Naive B cell (primary cell): ENCODE data around the gene CCDC60. TPM values are rescaled to one million over a fixed set of nuclear protein-coding genes. Genes with fewer than 3 reads are reported as not detected.
A peak's percentile ranks its signal among the peaks of the same experiment; 100 is the strongest.

Experiments used
- ATAC-seq, 2 donors: fragments of 150-1000 bp; cut with Tn5 transposase; 2 replicates each; pipeline ENCODE4 v1.10.0; 2021; ENCODE audit warnings: low read depth in 2 of 2, mild to moderate bottlenecking in 2 of 2, moderate library complexity in 2 of 2
- DNase-seq: peaks from one replicate; pipeline ENCODE4 v3.0.0; 2022
- H3K27ac Mint-ChIP-seq, 6 donors: one replicate each; pipeline ENCODE4 v1.8.0; 2020 to 2022; ENCODE audit warnings: mild to moderate bottlenecking in 6 of 6, mixed read lengths in 6 of 6, moderate library complexity in 5 of 6, inconsistent platforms in 2 of 6
- H3K27me3 Mint-ChIP-seq, 3 donors: one replicate each; pipeline ENCODE4 v1.8.0; 2021 to 2022; ENCODE audit warnings: mixed read lengths in 3 of 3, mild to moderate bottlenecking in 1 of 3
- H3K36me3 Mint-ChIP-seq, 2 donors: one replicate each; pipeline ENCODE4 v1.8.0; 2020 to 2022; ENCODE audit warnings: mixed read lengths in 2 of 2, inconsistent platforms in 1 of 2, mild to moderate bottlenecking in 1 of 2
- H3K4me1 Mint-ChIP-seq, 3 donors: one replicate each; pipeline ENCODE4 v1.8.0; 2020 to 2022; ENCODE audit warnings: mixed read lengths in 3 of 3, inconsistent platforms in 1 of 3, mild to moderate bottlenecking in 1 of 3, moderate library complexity in 1 of 3
- H3K4me3 Mint-ChIP-seq, 8 donors: one replicate each; pipeline ENCODE4 v1.8.0; 2020 to 2022; ENCODE audit warnings: mild to moderate bottlenecking in 8 of 8, mixed read lengths in 8 of 8, moderate library complexity in 8 of 8, inconsistent platforms in 2 of 8
- H3K9me3 Mint-ChIP-seq, 7 donors: one replicate each; pipeline ENCODE4 v1.8.0; 2020 to 2022; ENCODE audit warnings: mixed read lengths in 7 of 7, mild to moderate bottlenecking in 5 of 7, inconsistent platforms in 2 of 7, moderate library complexity in 1 of 7
- polyA plus RNA-seq, 6 donors: library from polyadenylated mRNA; unstranded; fragments of 300-500 nt; fragmentation: Illumina TruSeq; gene quantifications; one replicate each; pipeline ENCODE4 v1.2.3, GENCODE V29; 2021; ENCODE audit warnings: low read depth in 6 of 6

CCDC60 gene
- polyA plus RNA-seq, 6 donors from 2014 or later, result not detected

- H3K27me3 Mint-ChIP-seq, result peaks cover 5 to 7% (median 7%) of the 10 kb centered on the region in 3 donors
- no peaks in the 10 kb centered on the region for H3K4me1 Mint-ChIP-seq
- ATAC-seq (no peak), DNase-seq (no peak)
- H3K4me3 Mint-ChIP-seq, result no peak overlapping the region
- H3K27ac Mint-ChIP-seq, result no peak overlapping the region
- no peaks in the 10 kb centered on the region for H3K36me3 Mint-ChIP-seq
- H3K9me3 Mint-ChIP-seq, result peaks cover 0 to 4% (median 0%) of the 10 kb centered on the region in 7 donors
Measured at GRCh38 chr12:119447126-119447525, 112.6 kb downstream of the CCDC60 start.

- Mint-ChIP-seq H3K4me1 (no peaks in the 10 kb centered on the region), H3K4me3 (no peak overlapping the region), H3K9me3 (peaks cover 0 to 9% (median 0%) of the 10 kb centered on the region in 7 donors)
Measured at GRCh38 chr12:119447618-119448017, 113.1 kb downstream of the CCDC60 start.

GRCh38 chr12:119448611-119449131, 114.1 kb downstream of the CCDC60 start:
- H3K4me3 Mint-ChIP-seq, result no peak overlapping the region
- peaks cover 0 to 9% (median 2%) of the 10 kb centered on the region in 7 donors for H3K9me3 Mint-ChIP-seq
- H3K36me3 Mint-ChIP-seq, result no peaks in the 10 kb centered on the region
- no peaks in the 10 kb centered on the region for H3K4me1 Mint-ChIP-seq
- H3K27me3 Mint-ChIP-seq, result peaks cover 9 to 13% (median 11%) of the 10 kb centered on the region in 3 donors
- DNase-seq (no peak), ATAC-seq (no peak)
- H3K27ac Mint-ChIP-seq, result no peak overlapping the region

More at GRCh38 chr12:119447618-119448017, 113.1 kb downstream of the CCDC60 start:
- ATAC-seq (no peak), DNase-seq (no peak)
- Mint-ChIP-seq H3K27ac (no peak overlapping the region), H3K36me3 (no peaks in the 10 kb centered on the region), H3K27me3 (peaks cover 5 to 7% (median 7%) of the 10 kb centered on the region in 3 donors)

- no peaks in the 10 kb centered on the region for H3K4me1 Mint-ChIP-seq
- peaks cover 0 to 13% (median 2%) of the 10 kb centered on the region in 7 donors for H3K9me3 Mint-ChIP-seq
- H3K36me3 Mint-ChIP-seq, result peaks cover 0 to 4% of the 10 kb centered on the region in 2 donors
- no peak for DNase-seq
- no peak for ATAC-seq
- H3K4me3 Mint-ChIP-seq, result peak overlapping the region in 1 of 8 donors; percentile 13
- peaks cover 7 to 24% (median 18%) of the 10 kb centered on the region in 3 donors for H3K27me3 Mint-ChIP-seq
- peak overlapping the region in 1 of 6 donors; percentile 61 for H3K27ac Mint-ChIP-seq
Measured at GRCh38 chr12:119450771-119451170, 116.2 kb downstream of the CCDC60 start.

GRCh38 chr12:119456824-119457223, 122.3 kb downstream of the CCDC60 start:
- Mint-ChIP-seq H3K27ac (no peak overlapping the region), H3K4me3 (no peak overlapping the region), H3K36me3 (peaks cover 0 to 4% of the 10 kb centered on the region in 2 donors), H3K9me3 (peaks cover 3 to 33% (median 5%) of the 10 kb centered on the region in 7 donors), H3K4me1 (no peaks in the 10 kb centered on the region), H3K27me3 (peaks cover 19 to 33% (median 28%) of the 10 kb centered on the region in 3 donors)
- DNase-seq, result no peak
- no peak for ATAC-seq

GRCh38 chr12:119457271-119457670, 122.7 kb downstream of the CCDC60 start:
- Mint-ChIP-seq H3K27ac (no peak overlapping the region), H3K4me1 (no peaks in the 10 kb centered on the region), H3K36me3 (peaks cover 0 to 4% of the 10 kb centered on the region in 2 donors), H3K27me3 (peaks cover 22 to 33% (median 28%) of the 10 kb centered on the region in 3 donors), H3K9me3 (peaks cover 3 to 31% (median 5%) of the 10 kb centered on the region in 7 donors), H3K4me3 (no peak overlapping the region)
- no peak for DNase-seq
- ATAC-seq, result no peak

- Mint-ChIP-seq H3K27ac (no peak overlapping the region), H3K4me3 (no peak overlapping the region), H3K27me3 (peaks cover 18 to 28% (median 19%) of the 10 kb centered on the region in 3 donors), H3K4me1 (no peaks in the 10 kb centered on the region), H3K36me3 (peaks cover 0 to 4% of the 10 kb centered on the region in 2 donors), H3K9me3 (peaks cover 3 to 27% (median 6%) of the 10 kb centered on the region in 7 donors)
- DNase-seq (no peak), ATAC-seq (no peak)
Measured at GRCh38 chr12:119459481-119459880, 125.0 kb downstream of the CCDC60 start.

GRCh38 chr12:119460876-119461275, 126.3 kb downstream of the CCDC60 start:
- Mint-ChIP-seq H3K27ac (no peak overlapping the region), H3K36me3 (no peaks in the 10 kb centered on the region), H3K27me3 (peaks cover 10 to 19% (median 18%) of the 10 kb centered on the region in 3 donors), H3K4me1 (no peaks in the 10 kb centered on the region), H3K4me3 (no peak overlapping the region), H3K9me3 (peaks cover 3 to 20% (median 5%) of the 10 kb centered on the region in 7 donors)
- DNase-seq (no peak), ATAC-seq (no peak)

- peak overlapping the region in 1 of 6 donors; percentile 25 for H3K27ac Mint-ChIP-seq
- no peak overlapping the region for H3K4me3 Mint-ChIP-seq
Measured at GRCh38 chr12:119461636-119462214, 127.2 kb downstream of the CCDC60 start.

GRCh38 chr12:119463211-119463926, 128.8 kb downstream of the CCDC60 start:
- DNase-seq (no peak), ATAC-seq (no peak)
- Mint-ChIP-seq H3K27ac (no peak overlapping the region), H3K27me3 (peaks cover 8 to 19% (median 14%) of the 10 kb centered on the region in 3 donors), H3K9me3 (peaks cover 3 to 20% (median 5%) of the 10 kb centered on the region in 7 donors), H3K4me1 (no peaks in the 10 kb centered on the region), H3K4me3 (no peak overlapping the region), H3K36me3 (no peaks in the 10 kb centered on the region)

More at GRCh38 chr12:119461636-119462214, 127.2 kb downstream of the CCDC60 start:
- no peak for ATAC-seq
- DNase-seq, result no peak
- Mint-ChIP-seq H3K4me1 (no peaks in the 10 kb centered on the region), H3K27me3 (peaks cover 8 to 15% (median 14%) of the 10 kb centered on the region in 3 donors), H3K36me3 (no peaks in the 10 kb centered on the region), H3K9me3 (peaks cover 3 to 20% (median 4%) of the 10 kb centered on the region in 7 donors)

- Mint-ChIP-seq H3K36me3 (no peaks in the 10 kb centered on the region), H3K4me3 (no peak overlapping the region), H3K27ac (no peak overlapping the region), H3K27me3 (peaks cover 0 to 14% (median 0%) of the 10 kb centered on the region in 3 donors), H3K4me1 (no peaks in the 10 kb centered on the region), H3K9me3 (peaks cover 0 to 2% (median 0%) of the 10 kb centered on the region in 7 donors)
- ATAC-seq (no peak), DNase-seq (no peak)
Measured at GRCh38 chr12:119468296-119468695, 133.8 kb downstream of the CCDC60 start.

- Mint-ChIP-seq H3K27me3 (peaks cover 0 to 7% (median 4%) of the 10 kb centered on the region in 3 donors), H3K36me3 (no peaks in the 10 kb centered on the region), H3K4me1 (no peaks in the 10 kb centered on the region), H3K27ac (no peak overlapping the region), H3K4me3 (no peak overlapping the region), H3K9me3 (peaks cover 0 to 8% (median 3%) of the 10 kb centered on the region in 7 donors)
- ATAC-seq, result no peak
- no peak for DNase-seq
Measured at GRCh38 chr12:119475650-119476049, 141.1 kb downstream of the CCDC60 start.

- H3K27me3 Mint-ChIP-seq, result peaks cover 0 to 7% (median 4%) of the 10 kb centered on the region in 3 donors
- H3K36me3 Mint-ChIP-seq, result no peaks in the 10 kb centered on the region
- H3K4me3 Mint-ChIP-seq, result peak overlapping the region in 1 of 8 donors; percentile 16
- DNase-seq (no peak), ATAC-seq (no peak)
- no peaks in the 10 kb centered on the region for H3K4me1 Mint-ChIP-seq
- peaks cover 0 to 8% (median 3%) of the 10 kb centered on the region in 7 donors for H3K9me3 Mint-ChIP-seq
- H3K27ac Mint-ChIP-seq, result peak overlapping the region in 1 of 6 donors; percentile 28
Measured at GRCh38 chr12:119476951-119477350, 142.4 kb downstream of the CCDC60 start.
